Thoracic aorta (tissue), 2 donors: ENCODE measurements around the gene ZC3H12D. TPM values are rescaled to one million over a fixed set of nuclear protein-coding genes. Genes with fewer than 3 reads are reported as not detected.

ENCODE experiments used
- ATAC-seq: fragments of 150-250 bp; one replicate; pipeline ENCODE4 v1.8.0; 2017; ENCODE audit warnings: low read depth; ENCODE audit not compliant: insufficient number of reproducible peaks, low FRiP score
- DNase-seq: peaks from one replicate; pipeline ENCODE4 v3.0.0-alpha.2; 2020; ENCODE audit warnings: low spot score
- H3K27ac ChIP-seq, 2 donors: fragments of 200-600 bp; sonication (generic); 1 replicate in 1 of 2; 2 replicates in 1 of 2; pipeline ENCODE4 v1.5.1; 2016; ENCODE audit warnings: mild to moderate bottlenecking in 2 of 2, moderate library complexity in 2 of 2
- H3K27me3 ChIP-seq: fragments of 200-600 bp; sonication (generic); replicated peaks from 2 replicates; pipeline ENCODE4 v1.6.0; 2016; ENCODE audit warnings: mild to moderate bottlenecking; ENCODE audit not compliant: insufficient read depth
- H3K36me3 ChIP-seq: fragments of 200-600 bp; sonication (generic); one replicate; pipeline ENCODE4 v1.5.1; 2016
- H3K4me1 ChIP-seq, 2 donors: fragments of 200-600 bp; sonication (generic); 1 replicate in 1 of 2; 2 replicates in 1 of 2; pipeline versions ENCODE4 v1.5.1 to v1.6.0; 2016; ENCODE audit warnings: low read depth in 2 of 2, mild to moderate bottlenecking in 1 of 2; ENCODE audit not compliant: control insufficient read depth in 1 of 2
- H3K4me3 ChIP-seq: fragments of 200-600 bp; sonication (generic); 2 replicates; pipeline ENCODE4 v1.5.1; 2016; ENCODE audit warnings: mild to moderate bottlenecking
- H3K9me3 ChIP-seq: fragments of 200-600 bp; sonication (generic); 2 replicates; pipeline ENCODE4 v1.5.1; 2016
- total RNA-seq, 2 donors: library from RNA; depleted of rRNA; stranded (reverse); fragments of >200 nt; gene quantifications; one replicate each; pipeline versions ENCODE4 v1.1.0 to v1.2.3, GENCODE V29; 2016
- TF ChIP-seq, protein P1 (sequence below): fragments of 200-600 bp; sonication (generic); IDR thresholded peaks from one replicate; pipeline ENCODE4 v1.5.1; 2019; ENCODE audit warnings: antibody characterized with exemption

ZC3H12D gene
- total RNA-seq, 2 donors from 2014 or later: 1.9 to 3.8 TPM

DNA sequence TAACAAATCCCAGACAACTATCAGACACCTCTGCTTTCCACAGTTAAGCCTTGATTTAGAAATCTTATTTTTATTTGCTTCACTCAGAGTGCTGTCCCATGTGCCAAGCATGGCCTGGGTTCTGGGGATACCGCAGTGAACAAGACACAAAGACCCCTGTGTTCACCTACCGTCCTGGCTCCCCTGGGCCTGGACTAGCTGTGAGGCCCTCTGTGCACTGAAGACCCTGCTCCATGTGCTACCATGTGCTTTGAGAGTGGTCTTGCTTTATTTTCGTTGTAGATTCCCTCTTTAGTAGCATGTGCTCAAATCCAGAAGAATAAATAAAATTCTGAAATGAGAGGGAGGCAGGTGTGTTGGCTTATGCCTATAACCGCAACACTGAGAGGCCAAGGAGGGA is 62.2 kb downstream of the ZC3H12D start:
- Histone ChIP-seq H3K4me3 (no peak overlapping the region), H3K27me3 (no peaks in the 10 kb centered on the region), H3K9me3 (no peaks in the 10 kb centered on the region), H3K27ac (no peak overlapping the region), H3K36me3 (no peaks in the 10 kb centered on the region), H3K4me1 (peaks cover 6 to 11% of the 10 kb centered on the region in 2 donors)
- DNase-seq: no peak
- TF ChIP-seq, protein P1, sequence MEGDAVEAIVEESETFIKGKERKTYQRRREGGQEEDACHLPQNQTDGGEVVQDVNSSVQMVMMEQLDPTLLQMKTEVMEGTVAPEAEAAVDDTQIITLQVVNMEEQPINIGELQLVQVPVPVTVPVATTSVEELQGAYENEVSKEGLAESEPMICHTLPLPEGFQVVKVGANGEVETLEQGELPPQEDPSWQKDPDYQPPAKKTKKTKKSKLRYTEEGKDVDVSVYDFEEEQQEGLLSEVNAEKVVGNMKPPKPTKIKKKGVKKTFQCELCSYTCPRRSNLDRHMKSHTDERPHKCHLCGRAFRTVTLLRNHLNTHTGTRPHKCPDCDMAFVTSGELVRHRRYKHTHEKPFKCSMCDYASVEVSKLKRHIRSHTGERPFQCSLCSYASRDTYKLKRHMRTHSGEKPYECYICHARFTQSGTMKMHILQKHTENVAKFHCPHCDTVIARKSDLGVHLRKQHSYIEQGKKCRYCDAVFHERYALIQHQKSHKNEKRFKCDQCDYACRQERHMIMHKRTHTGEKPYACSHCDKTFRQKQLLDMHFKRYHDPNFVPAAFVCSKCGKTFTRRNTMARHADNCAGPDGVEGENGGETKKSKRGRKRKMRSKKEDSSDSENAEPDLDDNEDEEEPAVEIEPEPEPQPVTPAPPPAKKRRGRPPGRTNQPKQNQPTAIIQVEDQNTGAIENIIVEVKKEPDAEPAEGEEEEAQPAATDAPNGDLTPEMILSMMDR: no peak
- ATAC-seq: no peak

DNA sequence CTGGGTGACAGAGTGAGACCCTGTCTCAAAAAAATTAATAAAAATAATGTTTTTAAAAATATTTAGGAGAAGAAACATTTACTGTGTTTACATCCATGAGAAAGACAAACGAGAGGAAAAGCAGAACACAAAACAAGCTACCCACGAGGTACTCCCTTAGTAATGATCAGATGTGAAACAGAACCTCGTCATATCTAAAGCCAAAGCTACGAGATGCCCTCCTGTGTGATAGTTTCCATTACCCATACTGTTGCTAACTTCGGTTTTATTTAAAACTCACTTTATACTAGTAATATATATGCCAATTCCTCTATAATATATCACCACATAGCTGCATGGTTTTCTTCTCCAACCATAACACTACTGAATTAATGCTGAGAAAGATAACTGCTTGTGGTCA is 63.7 kb downstream of the ZC3H12D start:
- TF ChIP-seq, protein P1: no peak
- H3K4me3 ChIP-seq: no peak overlapping the region
- no peak overlapping the region for H3K27ac ChIP-seq
- DNase-seq: no peak
- H3K27me3 ChIP-seq: no peaks in the 10 kb centered on the region
- ATAC-seq: no peak
- H3K9me3 ChIP-seq: no peaks in the 10 kb centered on the region
- H3K4me1 ChIP-seq: peaks cover 6 to 11% of the 10 kb centered on the region in 2 donors
- no peaks in the 10 kb centered on the region for H3K36me3 ChIP-seq

DNA sequence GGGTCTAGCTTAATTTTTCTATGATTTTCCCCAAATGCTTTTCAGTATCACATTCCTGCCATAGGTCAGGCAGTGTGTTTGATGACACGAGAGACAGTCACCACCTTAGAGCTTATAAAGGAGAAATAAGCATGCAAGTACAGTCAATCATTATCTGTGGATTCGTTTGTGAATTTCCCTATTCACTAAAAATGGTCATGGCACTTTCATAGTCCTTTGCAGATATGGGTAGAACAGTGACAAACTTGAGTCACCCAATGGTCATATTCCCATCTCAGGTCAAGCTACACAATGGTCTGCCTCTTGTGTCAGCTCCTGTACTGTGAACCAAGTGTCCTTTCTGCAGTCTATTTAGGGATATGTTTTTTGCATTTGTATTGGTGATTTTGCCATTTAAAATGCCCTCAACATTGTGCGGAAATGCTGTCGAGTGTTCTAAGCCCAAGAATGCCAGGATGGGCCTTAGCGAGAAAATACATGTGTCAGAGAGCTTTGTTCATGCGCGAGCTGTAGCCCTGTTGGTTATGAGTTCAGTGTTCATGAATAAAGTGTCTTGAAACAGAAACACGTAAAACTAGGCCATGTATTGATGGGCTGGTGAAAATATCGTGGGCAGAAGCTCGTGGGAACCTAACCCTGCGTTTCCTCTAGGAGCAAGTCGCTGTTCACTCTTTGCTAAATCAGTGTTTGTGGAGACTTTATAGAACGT is 65.0 kb downstream of the ZC3H12D start:
- ATAC-seq (no peak), DNase-seq (no peak)
- Histone ChIP-seq H3K27ac (no peak overlapping the region), H3K36me3 (no peaks in the 10 kb centered on the region), H3K4me1 (peaks cover 6 to 11% of the 10 kb centered on the region in 2 donors), H3K4me3 (no peak overlapping the region), H3K9me3 (no peaks in the 10 kb centered on the region), H3K27me3 (no peaks in the 10 kb centered on the region)
- TF ChIP-seq, protein P1: no peak

DNA sequence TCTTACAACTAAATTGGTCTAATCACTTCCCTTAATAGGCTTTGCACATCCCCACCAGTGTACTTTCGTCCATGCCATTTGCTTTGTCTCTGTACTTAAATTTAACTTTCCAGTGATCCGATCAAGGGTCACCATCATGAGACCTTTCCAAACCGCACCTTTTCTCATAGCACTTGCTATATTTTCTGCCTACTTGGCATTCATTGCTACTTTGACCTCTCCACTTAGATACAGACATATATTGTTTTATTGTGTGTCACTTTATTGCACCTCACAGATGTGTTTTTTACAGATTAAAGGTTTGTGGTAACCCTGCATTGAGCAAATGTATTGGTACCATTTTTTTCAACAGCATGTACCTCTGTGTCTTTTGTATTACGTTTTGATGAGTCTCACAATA is 70.0 kb downstream of the ZC3H12D start:
- Histone ChIP-seq H3K9me3 (no peaks in the 10 kb centered on the region), H3K36me3 (peaks cover 3% of the 10 kb centered on the region), H3K27ac (no peak overlapping the region), H3K27me3 (no peaks in the 10 kb centered on the region), H3K4me3 (no peak overlapping the region), H3K4me1 (no peaks in the 10 kb centered on the region)
- DNase-seq: no peak
- no peak for ATAC-seq
- TF ChIP-seq, protein P1: no peak

DNA sequence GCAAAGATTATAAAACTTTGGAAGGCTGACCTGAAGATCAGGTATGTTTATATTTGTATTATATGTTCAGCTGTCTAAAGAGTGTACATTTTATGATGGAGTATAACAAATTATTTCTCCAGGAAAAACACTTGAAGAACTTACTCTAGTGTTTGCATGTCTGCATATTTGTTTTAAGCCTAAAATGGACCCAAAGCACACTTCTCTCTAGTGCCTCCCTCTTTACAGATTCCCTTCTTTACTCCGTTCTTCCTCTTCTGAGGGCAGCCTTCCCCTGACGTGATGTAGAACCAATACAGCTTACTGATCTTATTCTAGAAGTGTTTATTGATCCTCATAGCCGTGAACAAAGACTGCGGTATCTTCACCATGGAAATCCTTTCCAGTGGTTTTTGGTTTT is 70.8 kb downstream of the ZC3H12D start:
- TF ChIP-seq, protein P1: no peak
- Histone ChIP-seq H3K4me3 (no peak overlapping the region), H3K27ac (no peak overlapping the region), H3K9me3 (no peaks in the 10 kb centered on the region), H3K27me3 (no peaks in the 10 kb centered on the region), H3K36me3 (peaks cover 7% of the 10 kb centered on the region), H3K4me1 (no peaks in the 10 kb centered on the region)
- DNase-seq (no peak), ATAC-seq (no peak)
